HS-5 (cell line): Measurements from ENCODE around the gene SYNDIG1.
A peak's percentile ranks its signal among the peaks of the same experiment; 100 is the strongest.

Experiments
- DNase-seq: peaks from one replicate; pipeline ENCODE4 v3.0.0-alpha.2; 2012; ENCODE audit warnings: low read depth

SYNDIG1 gene

GRCh38 chr20:24634855-24635254 lies 165.4 kb downstream of the SYNDIG1 start:
- DNase-seq, result peak; percentile 50

- no peak for DNase-seq
These were observed 167.2 kb downstream of the SYNDIG1 start for GRCh38 chr20:24636626-24637025.

GRCh38 chr20:24637087-24637486 lies 167.7 kb downstream of the SYNDIG1 start:
- DNase-seq, result no peak

GRCh38 chr20:24637941-24638340 lies 168.5 kb downstream of the SYNDIG1 start:
- no peak for DNase-seq

- no peak for DNase-seq
These were observed 169.4 kb downstream of the SYNDIG1 start for GRCh38 chr20:24638591-24639548.

GRCh38 chr20:24640276-24640675 lies 170.8 kb downstream of the SYNDIG1 start:
- no peak for DNase-seq

GRCh38 chr20:24640686-24641085 lies 171.3 kb downstream of the SYNDIG1 start:
- DNase-seq, result no peak

- DNase-seq, result no peak
These were observed 174.6 kb downstream of the SYNDIG1 start for GRCh38 chr20:24643731-24644626.

GRCh38 chr20:24646321-24646720 lies 176.9 kb downstream of the SYNDIG1 start:
- no peak for DNase-seq

GRCh38 chr20:24647713-24648112 lies 178.3 kb downstream of the SYNDIG1 start:
- DNase-seq, result no peak

- DNase-seq, result no peak
These were observed 179.1 kb downstream of the SYNDIG1 start for GRCh38 chr20:24648481-24648880.

- DNase-seq, result no peak
These were observed 179.5 kb downstream of the SYNDIG1 start for GRCh38 chr20:24648919-24649318.

GRCh38 chr20:24649787-24650490 lies 180.5 kb downstream of the SYNDIG1 start:
- DNase-seq, result no peak

GRCh38 chr20:24651171-24651975 lies 181.9 kb downstream of the SYNDIG1 start:
- peak; percentile 96 for DNase-seq

GRCh38 chr20:24651976-24652345 lies 182.5 kb downstream of the SYNDIG1 start:
- DNase-seq, result no peak

- DNase-seq, result no peak
These were observed 183.9 kb downstream of the SYNDIG1 start for GRCh38 chr20:24653306-24653705.

GRCh38 chr20:24654425-24654824 lies 185.0 kb downstream of the SYNDIG1 start:
- no peak for DNase-seq

GRCh38 chr20:24656391-24656790 lies 187.0 kb downstream of the SYNDIG1 start:
- no peak for DNase-seq

GRCh38 chr20:24657196-24657595 lies 187.8 kb downstream of the SYNDIG1 start:
- DNase-seq, result no peak

GRCh38 chr20:24657878-24658620 lies 188.6 kb downstream of the SYNDIG1 start:
- DNase-seq, result no peak
